SK-N-SH treated with all-trans-retinoic acid at 6 μM for 48 hours (cell line): ENCODE measurements around the gene ZACN.

ENCODE experiments used
- ARNTL ChIP-seq: fragments of 450-650 bp; formaldehyde crosslinking; IDR thresholded peaks from 2 replicates; pipeline ENCODE4 v1.5.0; 2020; ENCODE audit warnings: low read depth, mild to moderate bottlenecking, moderate library complexity, borderline replicate concordance
- OSR1 ChIP-seq: fragments of 250-450 bp; sonication (Bioruptor Pico); IDR thresholded peaks from 2 replicates; pipeline ENCODE4 v1.8.0; 2022; ENCODE audit warnings: moderate library complexity, mild to moderate bottlenecking, inconsistent platforms
- PATZ1 ChIP-seq: fragments of 250-450 bp; sonication (Bioruptor Pico); IDR thresholded peaks from 2 replicates; pipeline ENCODE4 v1.8.0; 2020; ENCODE audit warnings: mild to moderate bottlenecking, moderate library complexity, borderline replicate concordance
- PPARA ChIP-seq: fragments of 250-450 bp; sonication (Bioruptor Pico); IDR thresholded peaks from 2 replicates; pipeline ENCODE4 v1.5.0; 2020; ENCODE audit warnings: mild to moderate bottlenecking, borderline replicate concordance
- SNAI2 ChIP-seq: fragments of 250-450 bp; sonication (Bioruptor Pico); IDR thresholded peaks from 2 replicates; pipeline ENCODE4 v1.5.0; 2020; ENCODE audit warnings: mild to moderate bottlenecking, moderate library complexity
- ZC3H10 ChIP-seq: fragments of 250-450 bp; sonication (Bioruptor Pico); IDR thresholded peaks from 2 replicates; pipeline ENCODE4 v1.5.1; 2021; ENCODE audit warnings: mild to moderate bottlenecking, moderate library complexity
- ZFP3 ChIP-seq: fragments of 250-450 bp; sonication (Bioruptor Pico); IDR thresholded peaks from 2 replicates; pipeline ENCODE4 v1.5.0; 2020; ENCODE audit warnings: mild to moderate bottlenecking, moderate library complexity
- TF ChIP-seq, protein P1 (sequence below): fragments of 250-450 bp; sonication (Bioruptor Pico); IDR thresholded peaks from 2 replicates; pipeline ENCODE4 v1.8.0; 2021; ENCODE audit warnings: low read depth, mild to moderate bottlenecking, moderate library complexity, borderline replicate concordance

DNA sequence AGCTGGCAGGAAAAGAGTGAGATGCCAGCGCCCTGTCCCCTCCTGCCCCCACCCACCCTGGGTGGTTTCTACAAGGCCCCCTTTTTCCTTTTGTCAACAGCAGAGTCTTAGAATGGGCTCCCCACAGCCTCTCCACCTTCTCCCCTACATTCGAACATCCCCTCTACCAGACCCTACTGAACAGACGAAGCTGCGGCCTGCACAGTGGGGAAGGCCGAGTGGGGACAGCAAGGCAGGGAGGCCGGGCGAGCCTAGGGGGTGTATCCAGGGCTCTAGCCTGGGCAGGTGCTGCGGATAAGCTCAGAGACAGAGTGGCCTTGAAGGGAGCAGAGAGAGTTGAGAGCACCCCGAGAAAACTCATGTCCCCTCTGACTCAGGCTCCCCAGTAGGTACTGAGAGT, 7.4 kb downstream of the ZACN start:
- TF ChIP-seq ARNTL (no peak), ZC3H10 (CRISPR knock-in tag) (no peak), PPARA (CRISPR knock-in tag) (no peak), OSR1 (CRISPR knock-in tag) (no peak), PATZ1 (CRISPR knock-in tag) (no peak), ZFP3 (CRISPR knock-in tag) (no peak), SNAI2 (CRISPR knock-in tag) (no peak)
- TF ChIP-seq, protein P1, sequence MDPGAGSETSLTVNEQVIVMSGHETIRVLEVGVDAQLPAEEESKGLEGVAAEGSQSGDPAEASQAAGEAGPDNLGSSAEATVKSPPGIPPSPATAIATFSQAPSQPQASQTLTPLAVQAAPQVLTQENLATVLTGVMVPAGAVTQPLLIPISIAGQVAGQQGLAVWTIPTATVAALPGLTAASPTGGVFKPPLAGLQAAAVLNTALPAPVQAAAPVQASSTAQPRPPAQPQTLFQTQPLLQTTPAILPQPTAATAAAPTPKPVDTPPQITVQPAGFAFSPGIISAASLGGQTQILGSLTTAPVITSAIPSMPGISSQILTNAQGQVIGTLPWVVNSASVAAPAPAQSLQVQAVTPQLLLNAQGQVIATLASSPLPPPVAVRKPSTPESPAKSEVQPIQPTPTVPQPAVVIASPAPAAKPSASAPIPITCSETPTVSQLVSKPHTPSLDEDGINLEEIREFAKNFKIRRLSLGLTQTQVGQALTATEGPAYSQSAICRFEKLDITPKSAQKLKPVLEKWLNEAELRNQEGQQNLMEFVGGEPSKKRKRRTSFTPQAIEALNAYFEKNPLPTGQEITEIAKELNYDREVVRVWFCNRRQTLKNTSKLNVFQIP = no peak
